ENCODE results near the gene FCHSD2. TPM values are rescaled to one million over a fixed set of nuclear protein-coding genes. Genes with fewer than 3 reads are reported as not detected.
A peak's percentile ranks its signal among the peaks of the same experiment; 100 is the strongest.
"Not testable (repeated sequence)": the region's sequence is repeated elsewhere in the genome, so short reads cannot be mapped to it uniquely, and the experiment has no call there.

FCHSD2 gene
- polyA plus RNA-seq, 12 donors = 18.8 to 37.6 (median 30.9) TPM; not detected in 1

GRCh38 chr11:72834905-72835304 lies 307.2 kb downstream of the FCHSD2 start:
- no peak for DNase-seq

- peak; percentile 82 for DNase-seq
Measured at GRCh38 chr11:72833811-72834493, 308.2 kb downstream of the FCHSD2 start.

DNA sequence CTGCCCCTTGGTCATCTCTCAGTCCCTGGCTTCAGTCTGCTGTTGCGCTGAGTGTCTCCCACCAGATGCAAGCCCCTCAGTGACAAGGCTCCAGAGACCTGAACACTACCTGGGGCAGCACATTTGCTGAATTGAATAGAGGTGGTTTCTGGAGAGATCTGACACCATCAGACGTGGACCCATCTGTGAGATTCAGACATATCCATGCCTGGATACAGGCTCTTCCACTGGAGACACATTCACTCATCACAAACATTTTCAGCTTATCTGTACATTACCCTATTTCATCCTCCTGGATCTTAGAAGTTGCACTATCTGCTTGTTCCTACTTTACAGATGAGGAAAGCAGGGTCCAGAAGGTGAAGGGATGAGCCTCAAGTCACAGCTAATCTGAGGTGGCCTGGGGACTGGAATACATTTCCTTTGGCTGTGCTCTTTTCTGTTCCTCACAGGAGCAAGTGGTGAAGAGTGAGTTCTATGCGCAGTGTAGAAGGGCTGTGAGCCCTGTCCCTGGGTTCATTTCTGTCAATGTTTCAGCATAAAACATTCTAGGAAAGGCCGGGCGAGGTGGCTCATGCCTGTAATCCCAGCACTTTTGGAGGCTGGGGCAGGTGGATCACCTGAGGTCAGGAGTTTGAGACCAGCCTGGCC lies 308.9 kb downstream of the FCHSD2 start:
- DNase-seq = no peak

- no peak for DNase-seq
Measured at GRCh38 chr11:72832301-72833082, 309.6 kb downstream of the FCHSD2 start.

DNA sequence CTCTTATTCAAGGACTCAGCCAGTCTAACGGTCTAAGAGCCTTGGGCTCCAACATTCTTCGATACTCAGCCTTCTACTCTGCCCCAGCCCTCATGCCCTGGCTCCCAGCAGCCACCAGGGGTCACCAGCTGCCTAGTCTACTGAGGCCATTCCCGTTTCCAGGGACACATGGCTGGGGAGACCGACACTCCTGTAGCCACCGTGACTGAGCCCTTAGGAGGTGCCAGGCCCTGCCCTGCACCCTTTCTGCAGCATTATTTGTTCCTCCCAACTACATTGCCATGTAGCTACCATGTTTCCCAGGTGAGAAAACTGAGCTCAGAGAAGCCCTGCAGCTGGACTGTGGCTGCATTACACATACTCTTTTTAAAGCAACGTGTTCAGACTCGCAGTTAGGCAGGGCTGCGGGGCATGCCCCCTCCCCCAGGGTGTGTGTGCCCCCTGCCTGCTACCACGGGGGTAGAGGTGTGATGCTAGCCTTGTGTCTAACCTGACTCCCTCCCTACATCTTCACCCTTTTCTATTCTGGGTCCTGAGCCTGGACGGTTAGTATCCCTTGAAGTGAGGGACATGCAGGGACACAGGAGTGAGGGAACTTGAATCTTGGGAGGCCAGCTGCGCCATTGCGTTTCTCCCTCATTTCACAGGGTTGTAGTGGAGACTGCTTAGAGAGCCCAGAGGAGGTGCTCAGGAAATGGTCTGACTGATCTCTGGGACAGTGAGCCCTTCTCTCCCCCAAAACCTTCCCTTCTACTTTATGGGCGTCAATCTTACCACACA lies 310.4 kb downstream of the FCHSD2 start:
- DNase-seq = peak; percentile 84

DNA sequence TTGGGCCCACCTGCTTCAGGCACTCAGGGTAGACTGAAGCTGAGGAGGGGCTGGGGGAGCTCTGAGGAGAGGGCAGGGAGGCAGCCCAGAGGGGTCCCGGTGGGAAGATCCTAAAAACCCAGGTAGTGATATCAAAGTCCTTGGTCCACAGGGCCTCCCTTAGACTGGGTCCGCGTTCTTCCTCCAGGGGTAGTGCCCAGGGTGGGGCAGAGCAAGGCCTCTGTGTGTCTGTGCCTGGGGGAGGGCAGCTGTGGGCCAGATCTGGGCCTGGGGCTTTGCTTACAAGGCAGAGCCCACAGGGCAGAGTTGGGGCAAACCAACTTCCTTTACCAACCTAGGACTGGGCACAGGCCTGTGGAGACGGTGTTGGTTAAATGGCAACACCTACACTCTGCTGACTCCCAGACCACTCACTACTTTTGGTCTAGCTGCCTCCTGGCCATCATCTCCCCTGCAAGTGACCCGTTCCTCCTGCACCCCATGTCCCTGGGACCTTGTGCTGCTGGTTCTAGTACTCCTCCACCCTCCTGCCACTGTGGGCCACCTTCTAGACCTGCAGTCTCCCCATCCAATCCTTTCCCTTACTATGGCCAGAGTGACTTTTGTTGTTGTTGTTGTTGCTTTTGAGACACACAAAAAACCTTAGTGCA lies 312.1 kb downstream of the FCHSD2 start:
- no peak for DNase-seq

DNA sequence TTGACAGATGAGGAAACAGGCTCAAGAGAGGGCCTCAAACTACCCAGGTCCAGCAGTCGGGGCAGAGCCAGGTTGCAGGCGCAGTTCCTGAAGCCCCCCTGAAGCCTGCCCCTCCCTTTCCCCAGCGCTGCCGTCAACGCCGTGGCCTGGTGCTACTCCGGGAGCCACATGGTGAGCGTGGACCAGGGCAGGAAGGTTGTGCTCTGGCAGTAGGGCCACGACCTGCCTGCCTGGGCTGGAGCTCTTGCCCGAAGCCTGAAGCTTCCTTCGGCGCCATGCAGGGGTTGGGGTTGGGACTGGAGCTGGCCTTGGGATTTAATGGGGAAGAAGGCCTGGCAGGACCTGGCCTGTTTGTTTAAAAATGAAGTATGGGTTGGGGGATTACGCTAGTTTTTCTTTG lies 312.9 kb downstream of the FCHSD2 start:
- no peak for DNase-seq

DNA sequence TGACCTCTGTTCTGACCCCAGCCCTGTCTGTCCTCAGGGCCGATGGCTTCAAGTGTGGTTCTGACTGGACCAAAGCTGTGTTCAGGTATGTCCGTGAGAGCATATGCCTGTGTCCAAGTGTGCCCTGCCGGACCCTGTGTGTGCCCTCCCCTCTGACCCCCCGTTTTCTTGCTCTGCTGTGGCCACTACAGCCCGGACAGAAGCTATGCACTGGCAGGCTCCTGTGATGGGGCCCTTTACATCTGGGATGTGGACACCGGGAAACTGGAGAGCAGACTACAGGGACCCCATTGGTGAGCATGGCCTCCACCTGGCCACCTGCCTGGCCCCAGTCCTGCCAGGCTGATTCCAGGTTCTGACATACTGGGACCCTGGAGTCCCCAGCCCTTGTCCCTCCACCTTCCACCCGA lies 313.4 kb downstream of the FCHSD2 start:
- DNase-seq = no peak

DNA sequence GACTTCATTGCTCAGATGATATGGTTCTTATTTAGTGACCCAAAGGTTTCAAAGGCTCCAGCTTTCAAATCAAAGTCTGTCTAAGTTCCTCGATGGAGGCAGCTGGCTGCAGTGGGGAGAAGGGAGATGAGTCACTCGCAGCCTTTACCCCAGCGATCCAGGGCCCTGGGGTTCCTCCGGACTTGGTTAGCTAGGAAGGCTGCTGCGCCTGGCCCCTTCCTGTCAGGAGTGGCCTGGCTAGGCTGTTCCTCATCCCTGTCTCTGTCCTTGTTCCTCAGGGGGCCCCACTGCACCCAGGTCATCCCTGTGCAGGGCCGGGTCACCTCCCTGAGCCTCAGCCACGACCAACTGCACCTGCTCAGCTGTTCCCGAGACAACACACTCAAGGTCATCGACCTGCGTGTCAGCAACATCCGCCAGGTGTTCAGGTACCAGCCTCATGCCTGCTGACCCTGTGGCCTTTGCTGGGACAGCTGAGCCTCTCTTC lies 314.0 kb downstream of the FCHSD2 start:
- no peak for DNase-seq

DNA sequence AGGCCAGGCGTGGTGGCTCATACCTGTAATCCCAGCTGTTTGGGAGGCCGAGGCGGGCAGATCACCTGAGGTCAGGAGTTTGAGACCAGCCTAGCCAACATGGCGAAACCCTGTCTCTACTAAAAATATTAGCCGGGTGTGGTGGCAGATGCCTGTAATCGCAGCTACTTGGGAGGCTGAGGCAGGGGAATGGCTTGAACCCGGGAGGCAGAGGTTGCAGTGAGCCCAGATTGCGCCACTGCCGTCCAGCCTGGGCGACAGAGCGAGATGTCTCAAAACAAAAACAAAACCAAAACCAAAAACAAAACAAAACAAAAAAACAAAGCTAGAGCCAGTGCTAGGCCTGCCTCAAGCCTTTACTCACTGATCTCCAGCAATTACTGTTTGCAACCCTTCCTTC lies 314.5 kb downstream of the FCHSD2 start:
- not testable (repeated sequence) for DNase-seq

- no peak for DNase-seq
Measured at GRCh38 chr11:72826942-72827480, 315.1 kb downstream of the FCHSD2 start.

DNA sequence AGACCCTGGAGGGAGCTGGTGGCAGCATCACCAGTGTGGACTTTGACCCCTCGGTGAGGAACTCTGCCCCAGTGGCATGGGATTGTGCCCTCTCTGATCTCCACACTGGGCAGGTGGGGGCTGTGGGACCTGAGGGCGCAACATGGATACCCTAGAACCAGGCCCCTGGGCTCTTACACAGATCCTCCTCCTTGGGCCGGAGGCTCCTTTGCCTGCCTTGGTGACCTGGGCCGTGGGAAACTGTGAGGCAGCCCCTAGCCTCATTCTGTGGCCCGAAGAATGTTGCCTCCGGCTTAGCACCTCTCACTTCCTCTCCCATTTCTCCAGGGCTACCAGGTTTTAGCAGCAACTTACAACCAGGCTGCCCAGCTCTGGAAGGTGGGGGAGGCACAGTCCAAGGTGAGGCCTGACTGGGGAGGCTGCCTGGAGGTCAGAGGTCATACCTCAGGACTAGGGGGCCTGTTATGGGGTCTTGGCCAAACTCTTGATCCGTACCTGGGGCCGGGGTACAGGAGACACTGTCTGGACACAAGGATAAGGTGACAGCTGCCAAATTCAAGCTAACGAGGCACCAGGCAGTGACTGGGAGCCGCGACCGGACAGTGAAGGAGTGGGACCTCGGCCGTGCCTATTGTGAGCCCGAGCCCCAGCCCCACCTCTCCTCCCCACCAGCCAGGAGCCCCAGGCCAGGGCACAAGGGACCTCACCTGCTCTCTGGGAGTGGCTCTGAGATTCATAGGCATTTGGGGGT lies 315.8 kb downstream of the FCHSD2 start:
- DNase-seq = no peak

DNA sequence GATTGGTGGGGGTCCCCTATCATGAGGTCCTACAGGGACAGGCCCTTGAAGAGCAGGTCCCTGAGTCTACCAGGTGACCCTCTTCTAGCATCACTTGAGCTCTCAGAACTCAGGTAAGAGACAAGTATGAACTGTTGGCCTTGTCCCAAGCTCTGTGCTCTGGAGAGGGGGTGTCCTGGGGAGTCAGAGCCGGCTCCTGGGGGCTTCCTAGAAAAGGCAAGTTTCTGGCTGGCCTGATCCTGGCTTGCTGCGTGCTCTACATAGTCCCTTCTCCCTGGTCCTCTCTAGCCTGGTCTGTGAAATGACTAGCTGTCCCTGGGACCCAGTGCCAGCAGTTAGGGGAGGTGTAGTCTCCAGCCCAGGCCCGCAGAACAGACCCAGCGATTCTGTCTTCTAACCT lies 316.5 kb downstream of the FCHSD2 start:
- no peak for DNase-seq

DNA sequence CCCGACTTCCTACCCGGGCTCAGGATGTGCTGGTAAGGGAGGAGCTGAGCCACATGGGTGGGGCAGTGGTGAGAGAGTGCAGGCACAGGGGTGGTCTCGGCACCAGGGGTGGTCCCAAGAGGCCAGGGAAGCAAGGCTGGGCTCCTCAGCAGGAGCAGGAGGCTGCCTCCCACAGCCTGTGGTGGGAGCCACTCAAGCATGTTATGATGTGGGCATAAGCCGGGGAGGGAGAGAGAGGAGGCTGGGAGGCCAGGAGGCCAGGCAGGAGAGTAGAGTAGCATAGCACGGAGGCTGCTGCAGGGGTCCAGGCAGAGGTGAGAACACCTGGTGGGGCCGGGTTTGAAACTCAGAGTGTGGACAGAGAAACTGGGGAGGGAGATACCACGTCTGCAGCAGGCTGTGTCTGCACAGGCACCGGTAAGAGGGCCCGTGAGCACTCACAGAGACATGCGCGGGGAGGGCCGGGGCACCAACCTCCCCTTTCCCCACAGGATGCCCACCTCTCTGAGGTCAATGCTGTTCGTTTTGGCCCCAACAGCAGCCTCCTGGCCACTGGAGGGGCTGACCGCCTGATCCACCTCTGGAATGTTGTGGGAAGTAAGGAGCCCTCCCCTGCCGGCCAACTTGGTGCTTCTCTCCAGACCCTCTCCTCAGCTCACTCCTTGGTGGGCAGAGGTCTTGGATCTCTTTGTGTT lies 317.2 kb downstream of the FCHSD2 start:
- no peak for DNase-seq

GRCh38 chr11:72824020-72824419 lies 318.1 kb downstream of the FCHSD2 start:
- no peak for DNase-seq

DNA sequence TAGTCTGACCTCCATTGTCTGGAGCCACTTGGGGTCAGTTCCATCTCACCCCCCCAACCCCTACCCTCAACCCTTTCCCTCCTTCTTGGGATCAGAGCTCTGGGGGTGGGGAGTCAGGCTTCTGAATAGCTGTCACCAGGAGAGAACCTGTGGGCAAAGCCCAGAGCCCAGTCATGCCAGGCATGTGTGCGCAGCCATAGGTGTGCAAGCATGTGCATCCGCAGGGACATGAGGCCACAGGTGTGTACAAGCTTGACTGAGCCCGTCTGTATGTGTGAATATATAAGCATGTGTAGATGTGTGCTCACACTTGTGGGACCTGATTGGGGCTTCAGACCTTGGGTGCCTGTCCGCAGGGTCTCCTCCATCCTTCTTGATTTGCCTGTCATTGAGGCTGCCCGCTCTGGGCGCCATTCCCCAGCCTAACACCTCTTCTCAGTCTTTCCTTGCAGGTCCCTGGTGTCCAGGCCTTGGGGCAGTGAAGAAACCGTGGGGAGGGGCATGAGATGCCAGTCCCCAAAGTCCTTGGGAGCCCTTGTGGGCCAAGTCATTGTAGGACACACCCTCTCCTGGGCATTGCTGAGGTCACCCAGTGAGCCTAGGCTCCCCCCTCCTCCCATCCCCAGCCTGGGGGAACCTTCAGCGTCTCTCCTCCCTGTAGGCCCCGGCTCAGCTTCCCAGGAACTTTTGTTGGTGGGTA lies 318.9 kb downstream of the FCHSD2 start:
- no peak for DNase-seq

- DNase-seq = peak; percentile 92
Measured at GRCh38 chr11:72821920-72822799, 320.0 kb downstream of the FCHSD2 start.
